GM19025 (cell line): Measurements from ENCODE around the gene ACCSL.

Experiments used
- ATAC-seq: cut with Tn5 transposase; IDR thresholded peaks from one replicate; pipeline ENCODE4 v1.9.1; 2021; ENCODE audit warnings: mild to moderate bottlenecking, low read depth, moderate library complexity; ENCODE audit not compliant: unreplicated experiment

Gene ACCSL

GRCh38 chr11:44094260-44094868 lies 46.6 kb downstream of the ACCSL start:
- ATAC-seq: no peak

GRCh38 chr11:44095506-44096359 lies 48.0 kb downstream of the ACCSL start, which contains the start of gene EXT2:
EXT2 (plus strand) TSS chr11:44095678; CDS start chr11:44107713, 12,035 bp downstream.
- ATAC-seq: peak; percentile 95

- ATAC-seq: no peak
Measured at GRCh38 chr11:44096360-44097185, 48.8 kb downstream of the ACCSL start.

GRCh38 chr11:44097821-44098220 lies 50.0 kb downstream of the ACCSL start:
- ATAC-seq: no peak

DNA sequence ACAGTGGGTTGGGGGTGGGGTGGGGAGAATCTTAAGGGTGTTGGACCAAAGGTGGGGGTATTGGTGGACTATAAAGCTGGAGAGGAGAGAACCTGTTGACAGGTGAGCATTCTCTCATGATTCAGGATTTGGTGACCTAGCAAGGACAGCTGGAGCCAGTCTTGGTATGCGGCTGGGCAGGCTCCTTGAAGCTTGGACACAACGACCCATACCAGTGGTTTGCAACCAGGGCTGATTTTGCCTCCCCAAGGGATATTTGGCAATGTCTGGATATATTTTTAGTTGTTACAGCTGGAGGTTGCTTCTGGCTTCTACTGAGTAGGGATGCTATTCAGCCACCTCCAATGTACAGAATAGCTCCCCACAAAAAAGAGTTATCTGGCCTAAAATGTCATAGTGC lies 53.3 kb downstream of the ACCSL start:
- ATAC-seq: no peak

DNA sequence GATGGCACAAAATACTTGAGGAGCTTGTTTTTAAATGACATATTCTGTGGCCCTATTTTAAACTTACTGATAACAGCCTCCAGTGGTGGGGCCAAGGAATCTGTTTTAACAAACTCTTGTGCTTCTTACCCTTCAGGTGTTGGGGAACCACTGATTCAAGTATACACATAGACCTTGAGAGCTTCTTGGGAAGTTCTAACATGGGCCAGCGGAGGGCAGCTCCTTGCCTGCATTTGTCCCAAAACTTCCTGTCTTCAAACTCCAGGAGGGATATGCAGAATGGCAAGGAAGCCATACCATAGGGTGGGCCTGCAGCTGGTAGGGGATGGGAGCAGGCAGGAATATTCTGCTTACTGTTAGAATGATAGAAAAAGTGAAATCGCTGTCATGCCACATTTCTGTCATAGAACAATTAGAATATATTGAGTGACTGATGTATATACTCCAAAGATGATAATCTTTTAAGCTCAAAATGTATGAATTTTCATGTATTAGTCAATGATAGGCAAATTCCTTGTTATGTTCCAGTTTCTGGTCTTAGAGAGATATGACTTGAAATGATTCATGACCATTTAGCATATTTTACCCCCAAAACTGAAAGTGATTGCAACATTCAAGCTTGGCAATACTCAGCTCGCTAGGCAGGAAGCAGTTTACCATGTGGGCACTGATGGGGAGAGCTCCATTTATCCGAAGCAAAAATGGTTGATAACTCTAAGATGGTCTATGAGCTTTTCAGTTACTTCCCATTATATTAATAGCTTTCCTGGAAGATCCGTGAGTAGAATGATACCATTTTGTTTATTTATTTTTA lies 56.9 kb downstream of the ACCSL start:
- ATAC-seq: no peak

DNA sequence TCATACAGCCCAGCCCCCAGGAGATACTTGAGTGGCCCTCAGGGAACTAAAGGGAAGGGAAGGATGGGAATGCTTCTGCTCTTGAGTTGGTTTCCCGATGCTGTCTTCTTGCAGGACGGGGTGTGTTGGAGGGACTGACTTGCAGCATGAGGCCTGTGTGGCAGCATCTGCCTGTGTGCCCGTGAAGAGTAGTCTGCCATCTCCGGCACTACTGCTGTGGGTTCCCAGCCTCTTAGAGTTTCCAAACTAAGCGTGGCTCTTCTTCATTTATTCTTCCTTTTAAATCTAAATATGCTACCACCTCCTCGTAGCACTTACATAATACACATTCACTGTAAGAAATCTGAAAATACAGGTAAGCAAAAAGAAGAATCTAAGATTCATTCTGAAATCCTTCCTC lies 60.5 kb downstream of the ACCSL start:
- ATAC-seq: no peak
